Cardiac septum (tissue), 1 donor: ENCODE measurements around the gene LRRN2. TPM values are rescaled to one million over a fixed set of nuclear protein-coding genes. Genes with fewer than 3 reads are reported as not detected.

Experiments
- DNase-seq: peaks from one replicate; pipeline ENCODE4 v3.0.0-alpha.2; 2020; ENCODE audit warnings: low spot score
- intact Hi-C: fragments of 100-400 bp; cut with DNase I; formaldehyde crosslinking; loops from one replicate; pipeline ENCODE4 v1.14.0; 2022
- total RNA-seq: library from RNA; stranded (reverse); fragmentation: NEBNext Ultra II Directional; extraction: Animal tissue kit (Norgen Biotek cat#: 25700); gene quantifications from one replicate; pipeline ENCODE4 v1.2.1, GENCODE V29; 2021
- donor health status: DM: no; HTN: no; CAD: no.

LRRN2 gene
- total RNA-seq, 1 donor from 2014 or later, result 1.6 TPM

- no peak for DNase-seq
- intact Hi-C loops, result no loop called here
Observed at GRCh38 chr1:204672069-204672468, 13.5 kb downstream of the LRRN2 start.

- intact Hi-C loops, result no loop called here
- DNase-seq, result no peak
Observed at GRCh38 chr1:204670152-204670927, 15.2 kb downstream of the LRRN2 start.

GRCh38 chr1:204669579-204669978 is 16.0 kb downstream of the LRRN2 start:
- intact Hi-C loops, result no loop called here

GRCh38 chr1:204664384-204664651 is 21.2 kb downstream of the LRRN2 start:
- intact Hi-C loops, result no loop called here
- DNase-seq, result no peak

More at GRCh38 chr1:204669579-204669978, 16.0 kb downstream of the LRRN2 start:
- no peak for DNase-seq

- DNase-seq, result no peak
- intact Hi-C loops, result no loop called here
Observed at GRCh38 chr1:204663644-204664383, 21.7 kb downstream of the LRRN2 start.

GRCh38 chr1:204662530-204662929 is 23.0 kb downstream of the LRRN2 start:
- no peak for DNase-seq
- intact Hi-C loops, result no loop called here

- intact Hi-C loops, result no loop called here
- DNase-seq, result no peak
Observed at GRCh38 chr1:204660509-204660908, 25.0 kb downstream of the LRRN2 start.

GRCh38 chr1:204659056-204659455 is 26.5 kb downstream of the LRRN2 start:
- no peak for DNase-seq
- intact Hi-C loops, result no loop called here

- DNase-seq, result no peak
- intact Hi-C loops, result no loop called here
Observed at GRCh38 chr1:204658295-204658694, 27.2 kb downstream of the LRRN2 start.

GRCh38 chr1:204653590-204654340 is 31.8 kb downstream of the LRRN2 start:
- intact Hi-C loops, result no loop called here
- DNase-seq, result no peak

GRCh38 chr1:204652497-204652896 is 33.0 kb downstream of the LRRN2 start:
- intact Hi-C loops, result no loop called here
- no peak for DNase-seq

- no peak for DNase-seq
- intact Hi-C loops, result no loop called here
Observed at GRCh38 chr1:204651843-204652421, 33.6 kb downstream of the LRRN2 start.

- intact Hi-C loops, result no loop called here
- DNase-seq, result no peak
Observed at GRCh38 chr1:204650911-204651570, 34.5 kb downstream of the LRRN2 start.

GRCh38 chr1:204649721-204650521 is 35.6 kb downstream of the LRRN2 start:
- intact Hi-C loops, result no loop called here
- DNase-seq, result no peak

GRCh38 chr1:204648576-204648975 is 37.0 kb downstream of the LRRN2 start:
- intact Hi-C loops, result no loop called here

GRCh38 chr1:204647805-204648153 is 37.8 kb downstream of the LRRN2 start:
- intact Hi-C loops, result no loop called here
- DNase-seq, result no peak

More at GRCh38 chr1:204648576-204648975, 37.0 kb downstream of the LRRN2 start:
- DNase-seq, result no peak

- intact Hi-C loops, result no loop called here
- no peak for DNase-seq
Observed at GRCh38 chr1:204647114-204647804, 38.3 kb downstream of the LRRN2 start.

- DNase-seq, result no peak
- intact Hi-C loops, result no loop called here
Observed at GRCh38 chr1:204645666-204646065, 39.9 kb downstream of the LRRN2 start.
